ENCODE data around the gene HTR2C. TPM values are rescaled to one million over a fixed set of nuclear protein-coding genes. Genes with fewer than 3 reads are reported as not detected.
"Not testable (repeated sequence)": the region's sequence is repeated elsewhere in the genome, so short reads cannot be mapped to it uniquely, and the experiment has no call there.

Gene HTR2C
- total RNA-seq, 2 experiments from 2014 or later = not detected

- Mint-ChIP-seq H3K27ac (no peak overlapping the region), H3K9me3 (no peaks in the 10 kb centered on the region), H3K36me3 (ENCODE audit: low read depth) (no peaks in the 10 kb centered on the region), H3K4me1 (no peaks in the 10 kb centered on the region), H3K4me3 (no peak overlapping the region), H3K27me3 (no peaks in the 10 kb centered on the region)
- CTCF ChIA-PET = no interaction called here
- no peak for DNase-seq
- POLR2A ChIA-PET = no interaction called here
These were observed 36.0 kb downstream of the HTR2C start for GRCh38 chrX:114619874-114620273.

GRCh38 chrX:114626323-114626722 lies 42.4 kb downstream of the HTR2C start:
- POLR2A ChIA-PET = no interaction called here
- Mint-ChIP-seq H3K4me1 (no peaks in the 10 kb centered on the region), H3K27me3 (no peaks in the 10 kb centered on the region), H3K4me3 (no peak overlapping the region), H3K36me3 (ENCODE audit: low read depth) (no peaks in the 10 kb centered on the region), H3K27ac (no peak overlapping the region), H3K9me3 (no peaks in the 10 kb centered on the region)
- CTCF ChIA-PET = no interaction called here
- DNase-seq = no peak

- CTCF ChIA-PET = no interaction called here
- DNase-seq = no peak
- Mint-ChIP-seq H3K9me3 (no peaks in the 10 kb centered on the region), H3K4me3 (no peak overlapping the region), H3K4me1 (no peaks in the 10 kb centered on the region), H3K36me3 (ENCODE audit: low read depth) (no peaks in the 10 kb centered on the region), H3K27ac (no peak overlapping the region), H3K27me3 (no peaks in the 10 kb centered on the region)
- POLR2A ChIA-PET = no interaction called here
These were observed 52.1 kb downstream of the HTR2C start for GRCh38 chrX:114635986-114636385.

- Mint-ChIP-seq H3K4me1 (no peaks in the 10 kb centered on the region), H3K9me3 (no peaks in the 10 kb centered on the region)
- POLR2A ChIA-PET = no interaction called here
These were observed 66.5 kb downstream of the HTR2C start for GRCh38 chrX:114650351-114650750.

GRCh38 chrX:114675365-114675764 lies 91.5 kb downstream of the HTR2C start:
- Mint-ChIP-seq H3K4me3 (no peak overlapping the region), H3K27ac (no peak overlapping the region), H3K4me1 (no peaks in the 10 kb centered on the region), H3K9me3 (no peaks in the 10 kb centered on the region), H3K27me3 (no peaks in the 10 kb centered on the region), H3K36me3 (ENCODE audit: low read depth) (no peaks in the 10 kb centered on the region)
- ChIA-PET POLR2A (no interaction called here), CTCF (no interaction called here)
- DNase-seq = no peak

More at GRCh38 chrX:114650351-114650750, 66.5 kb downstream of the HTR2C start:
- Mint-ChIP-seq H3K27me3 (no peaks in the 10 kb centered on the region), H3K4me3 (no peak overlapping the region), H3K27ac (no peak overlapping the region), H3K36me3 (ENCODE audit: low read depth) (no peaks in the 10 kb centered on the region)
- DNase-seq = no peak
- CTCF ChIA-PET = no interaction called here

- H3K27me3 Mint-ChIP-seq; H3K36me3 Mint-ChIP-seq (ENCODE audit: low read depth): not testable (repeated sequence)
These were observed 116.6 kb downstream of the HTR2C start for GRCh38 chrX:114700533-114700932.

GRCh38 chrX:114709406-114709805 lies 125.5 kb downstream of the HTR2C start:
- Mint-ChIP-seq H3K36me3 (ENCODE audit: low read depth) (no peaks in the 10 kb centered on the region), H3K27ac (no peak overlapping the region), H3K4me3 (no peak overlapping the region), H3K9me3 (no peaks in the 10 kb centered on the region), H3K4me1 (no peaks in the 10 kb centered on the region), H3K27me3 (no peaks in the 10 kb centered on the region)
- DNase-seq = no peak
- CTCF ChIA-PET = no interaction called here
- POLR2A ChIA-PET = no interaction called here

More at GRCh38 chrX:114700533-114700932, 116.6 kb downstream of the HTR2C start:
- DNase-seq, H3K4me3 Mint-ChIP-seq, H3K9me3 Mint-ChIP-seq, CTCF ChIA-PET, POLR2A ChIA-PET, H3K4me1 Mint-ChIP-seq, H3K27ac Mint-ChIP-seq: not testable (repeated sequence)

GRCh38 chrX:114710571-114710970 lies 126.7 kb downstream of the HTR2C start:
- no peaks in the 10 kb centered on the region for H3K27me3 Mint-ChIP-seq
- ChIA-PET POLR2A (no interaction called here), CTCF (no interaction called here)
- no peaks in the 10 kb centered on the region for H3K9me3 Mint-ChIP-seq
- no peaks in the 10 kb centered on the region for H3K36me3 Mint-ChIP-seq (ENCODE audit: low read depth)
- DNase-seq = no peak
- no peaks in the 10 kb centered on the region for H3K4me1 Mint-ChIP-seq
- no peak overlapping the region for H3K27ac Mint-ChIP-seq
- H3K4me3 Mint-ChIP-seq = no peak overlapping the region

- H3K27me3 Mint-ChIP-seq = no peaks in the 10 kb centered on the region
- no peaks in the 10 kb centered on the region for H3K36me3 Mint-ChIP-seq (ENCODE audit: low read depth)
- no peaks in the 10 kb centered on the region for H3K9me3 Mint-ChIP-seq
- CTCF ChIA-PET = no interaction called here
- DNase-seq = no peak
- no peak overlapping the region for H3K4me3 Mint-ChIP-seq
- H3K27ac Mint-ChIP-seq = no peak overlapping the region
- no peaks in the 10 kb centered on the region for H3K4me1 Mint-ChIP-seq
- POLR2A ChIA-PET = no interaction called here
These were observed 128.6 kb downstream of the HTR2C start for GRCh38 chrX:114712466-114712865.

GRCh38 chrX:114715096-114715495 lies 131.2 kb downstream of the HTR2C start:
- Mint-ChIP-seq H3K4me1 (no peaks in the 10 kb centered on the region), H3K27ac (no peak overlapping the region), H3K36me3 (ENCODE audit: low read depth) (no peaks in the 10 kb centered on the region), H3K4me3 (no peak overlapping the region), H3K27me3 (no peaks in the 10 kb centered on the region), H3K9me3 (no peaks in the 10 kb centered on the region)
- CTCF ChIA-PET = no interaction called here
- no peak for DNase-seq
- POLR2A ChIA-PET = no interaction called here

GRCh38 chrX:114717921-114718320 lies 134.0 kb downstream of the HTR2C start:
- Mint-ChIP-seq H3K36me3 (ENCODE audit: low read depth) (no peaks in the 10 kb centered on the region), H3K9me3 (no peaks in the 10 kb centered on the region), H3K27me3 (no peaks in the 10 kb centered on the region), H3K4me3 (no peak overlapping the region), H3K27ac (no peak overlapping the region), H3K4me1 (no peaks in the 10 kb centered on the region)
- ChIA-PET CTCF (no interaction called here), POLR2A (no interaction called here)
- DNase-seq = no peak

- Mint-ChIP-seq H3K27ac (no peak overlapping the region), H3K27me3 (no peaks in the 10 kb centered on the region), H3K4me1 (no peaks in the 10 kb centered on the region), H3K4me3 (no peak overlapping the region), H3K36me3 (ENCODE audit: low read depth) (no peaks in the 10 kb centered on the region), H3K9me3 (no peaks in the 10 kb centered on the region)
- ChIA-PET POLR2A (no interaction called here), CTCF (no interaction called here)
- DNase-seq = no peak
These were observed 182.7 kb downstream of the HTR2C start for GRCh38 chrX:114766541-114766940.

- POLR2A ChIA-PET = no interaction called here
- DNase-seq = no peak
- CTCF ChIA-PET = no interaction called here
- Mint-ChIP-seq H3K27me3 (no peaks in the 10 kb centered on the region), H3K27ac (no peak overlapping the region), H3K36me3 (ENCODE audit: low read depth) (no peaks in the 10 kb centered on the region), H3K4me1 (no peaks in the 10 kb centered on the region), H3K4me3 (no peak overlapping the region), H3K9me3 (peaks cover 2% of the 10 kb centered on the region)
These were observed 190.8 kb downstream of the HTR2C start for GRCh38 chrX:114774691-114775090.

- CTCF ChIA-PET = no interaction called here
- H3K9me3 Mint-ChIP-seq = peaks cover 2% of the 10 kb centered on the region
- POLR2A ChIA-PET = no interaction called here
- no peak for DNase-seq
- H3K27ac Mint-ChIP-seq = no peak overlapping the region
- no peaks in the 10 kb centered on the region for H3K36me3 Mint-ChIP-seq (ENCODE audit: low read depth)
- H3K4me3 Mint-ChIP-seq = no peak overlapping the region
- no peaks in the 10 kb centered on the region for H3K27me3 Mint-ChIP-seq
- no peaks in the 10 kb centered on the region for H3K4me1 Mint-ChIP-seq
These were observed 199.0 kb downstream of the HTR2C start for GRCh38 chrX:114782925-114783324.

GRCh38 chrX:114787061-114787460 lies 203.2 kb downstream of the HTR2C start:
- no peaks in the 10 kb centered on the region for H3K36me3 Mint-ChIP-seq (ENCODE audit: low read depth)
- H3K4me3 Mint-ChIP-seq = no peak overlapping the region
- H3K9me3 Mint-ChIP-seq = no peaks in the 10 kb centered on the region

More at GRCh38 chrX:114787061-114787460, 203.2 kb downstream of the HTR2C start:
- no peaks in the 10 kb centered on the region for H3K4me1 Mint-ChIP-seq
- no peak for DNase-seq
- H3K27me3 Mint-ChIP-seq = no peaks in the 10 kb centered on the region
- POLR2A ChIA-PET = no interaction called here
- H3K27ac Mint-ChIP-seq = no peak overlapping the region
- CTCF ChIA-PET = no interaction called here

Measured in activated CD4-positive, alpha-beta memory T cell treated with anti-CD3 and anti-CD28 coated beads, Interleukin-2, amount 10 ng/mL, durations not matched to agents 7 days and 5 days (primary cell).